B cell (primary cell): ENCODE data around the gene ZNF14. TPM values are rescaled to one million over a fixed set of nuclear protein-coding genes. Genes with fewer than 3 reads are reported as not detected.
"Not testable (repeated sequence)": the region's sequence is repeated elsewhere in the genome, so short reads cannot be mapped to it uniquely, and the experiment has no call there.

Source experiments
- ATAC-seq: fragments of 200-7000 bp; cut with Tn5 transposase; one replicate; pipeline ENCODE4 v1.10.0; 2021; ENCODE audit warnings: low read depth, mild to moderate bottlenecking, moderate number of reproducible peaks, moderate library complexity
- CTCF ChIA-PET: fragments of 350-600 bp; sonication (Branson Sonifier 250); formaldehyde crosslinking; loops from one replicate; lab custom pipeline; 2021; ENCODE audit warnings: antibody characterized with exemption, inconsistent platforms; lab: Charles Lee
- POLR2A ChIA-PET: fragments of 350-600 bp; sonication (Branson Sonifier 250); formaldehyde crosslinking; loops from one replicate; lab custom pipeline; 2021; ENCODE audit warnings: antibody characterized with exemption; lab: Charles Lee
- DNase-seq: peaks from one replicate; pipeline ENCODE4 v3.0.0; 2013
- H2AFZ ChIP-seq: 2 replicates; pipeline ENCODE4 v1.6.1; 2012; ENCODE audit warnings: mild to moderate bottlenecking, low read depth, low read length; ENCODE audit not compliant: insufficient read depth, poor library complexity, severe bottlenecking
- H3K27ac ChIP-seq, 2 donors: 1 replicate in 1 of 2; 2 replicates in 1 of 2; pipeline ENCODE4 v1.5.1; 2012 to 2013; ENCODE audit warnings: low read length in 2 of 2, mild to moderate bottlenecking in 2 of 2, moderate library complexity in 1 of 2
- H3K27me3 ChIP-seq, 4 experiments: fragments of 200-600 bp in 1 of 4; sonication (generic) in 1 of 4; replicated peaks in 1 of 4; 1 replicate in 2 of 4; 2 replicates in 2 of 4; pipeline versions ENCODE4 v1.6.1 to v1.7.0; 2013 to 2016; ENCODE audit warnings: low read length in 3 of 4, mild to moderate bottlenecking in 2 of 4, mixed read lengths in 1 of 4, moderate library complexity in 1 of 4; ENCODE audit not compliant: insufficient read depth in 4 of 4, control insufficient read depth in 3 of 4; ENCODE audit errors: control extremely low read depth in 1 of 4
- H3K36me3 ChIP-seq, 2 experiments: replicated peaks in 1 of 2; 1 replicate in 1 of 2; 2 replicates in 1 of 2; pipeline versions ENCODE4 v1.6.1 to v1.7.1; 2013; ENCODE audit warnings: low read length in 1 of 2; ENCODE audit not compliant: insufficient read depth in 2 of 2, control insufficient read depth in 1 of 2; ENCODE audit errors: control extremely low read depth in 1 of 2, extremely low read depth in 1 of 2
- H3K4me1 ChIP-seq, 2 donors: fragments of 200-600 bp in 1 of 2; sonication (generic) in 1 of 2; 1 replicate in 1 of 2; 2 replicates in 1 of 2; pipeline versions ENCODE4 v1.5.1 to v1.6.1; 2013 to 2017; ENCODE audit warnings: low read length in 2 of 2; ENCODE audit not compliant: control insufficient read depth in 2 of 2, insufficient read depth in 2 of 2
- H3K4me2 ChIP-seq: replicated peaks from 2 replicates; pipeline ENCODE3; 2012; ENCODE audit warnings: mild to moderate bottlenecking, low read depth, low read length; ENCODE audit not compliant: poor library complexity, severe bottlenecking
- H3K4me3 ChIP-seq, 5 experiments: fragments of 200-600 bp in 1 of 5; sonication (generic) in 1 of 5; 1 replicate in 3 of 5; 2 replicates in 2 of 5; pipeline versions ENCODE4 v1.5.1 to v1.7.0; 2011 to 2016; ENCODE audit warnings: low read length in 4 of 5, mild to moderate bottlenecking in 4 of 5, low read depth in 2 of 5, control low read depth in 1 of 5, moderate library complexity in 1 of 5; ENCODE audit not compliant: insufficient read depth in 1 of 5; ENCODE audit errors: control extremely low read depth in 1 of 5, extremely low read depth in 1 of 5
- H3K79me2 ChIP-seq: fragments of 200-600 bp; sonication (generic); one replicate; pipeline ENCODE4 v1.6.0; 2016; ENCODE audit warnings: low read length; ENCODE audit not compliant: control insufficient read depth, insufficient read depth
- H3K9ac ChIP-seq: fragments of 200-600 bp; sonication (generic); 2 replicates; pipeline ENCODE4 v1.6.1; 2017; ENCODE audit warnings: mild to moderate bottlenecking, low read length, moderate library complexity
- H3K9me3 ChIP-seq, 3 donors: one replicate each; pipeline versions ENCODE4 v1.6.1 to v1.7.1; 2013; ENCODE audit warnings: low read length in 2 of 3; ENCODE audit not compliant: control insufficient read depth in 2 of 3, insufficient read depth in 1 of 3; ENCODE audit errors: control extremely low read depth in 1 of 3
- H4K20me1 ChIP-seq: 2 replicates; pipeline ENCODE4 v1.6.0; 2012; ENCODE audit warnings: mild to moderate bottlenecking, low read length; ENCODE audit not compliant: insufficient read depth, control insufficient read depth, poor library complexity, severe bottlenecking
- H3K27ac Mint-ChIP-seq: one replicate; pipeline ENCODE4 v1.8.0; 2021; ENCODE audit warnings: mixed read lengths
- H3K27me3 Mint-ChIP-seq: one replicate; pipeline ENCODE4 v1.8.0; 2021; ENCODE audit warnings: mixed read lengths
- H3K4me1 Mint-ChIP-seq: one replicate; pipeline ENCODE4 v1.8.0; 2021; ENCODE audit warnings: mixed read lengths
- H3K4me3 Mint-ChIP-seq: one replicate; pipeline ENCODE4 v1.8.0; 2021; ENCODE audit warnings: mixed read lengths
- H3K9me3 Mint-ChIP-seq: one replicate; pipeline ENCODE4 v1.8.0; 2022; ENCODE audit warnings: mixed read lengths; ENCODE audit not compliant: insufficient read depth
- CTCF ChIP-seq: fragments of 200-600 bp; IDR thresholded peaks from one replicate; pipeline ENCODE4 v1.8.0; 2022; ENCODE audit warnings: antibody characterized with exemption, mild to moderate bottlenecking
- EZH2 ChIP-seq: IDR thresholded peaks from 2 replicates; pipeline ENCODE4 v1.6.1; 2012; ENCODE audit warnings: borderline replicate concordance, low read depth, mild to moderate bottlenecking, moderate library complexity, low read length; ENCODE audit not compliant: insufficient read depth, poor library complexity, severe bottlenecking
- WGBS: methylation state at CpG from one replicate; pipeline ENCODE4 v1.1.5; 2013; ENCODE audit warnings: missing lambda C conversion rate; ENCODE audit not compliant: insufficient coverage; 5-methylcytosine and 5-hydroxymethylcytosine counted together
- intact Hi-C: fragments of 100-400 bp; cut with micrococcal nuclease; formaldehyde crosslinking; loops from one replicate; pipeline ENCODE4 v1.10.0; 2022
- polyA plus RNA-seq: library from polyadenylated mRNA; depleted of rRNA; stranded (reverse); fragments of >200 nt; gene quantifications from 2 replicates; pipeline ENCODE4 v1.2.3, GENCODE V29; 2012
- total RNA-seq, 2 donors: library from RNA; stranded (reverse); fragments of 120-200 nt in 1 of 2; gene quantifications; 1 replicate in 1 of 2; 2 replicates in 1 of 2; pipeline versions ENCODE4 v1.2.3 to v1.2.4, GENCODE V29; 2013 to 2022

ZNF14 gene
- total and polyA plus RNA-seq, 2 donors (not counting 1 experiment from before 2014, with no cell fraction given): 3.4 to 21.0 TPM

- DNase-seq: no peak
- Histone ChIP-seq H3K79me2 (no peaks in the 10 kb centered on the region), H2AFZ (no peak overlapping the region), H3K36me3 (peaks cover 34 to 35% of the 10 kb centered on the region in 2 experiments), H4K20me1 (no peaks in the 10 kb centered on the region), H3K27ac (no peak overlapping the region), H3K27me3 (no peaks in the 10 kb centered on the region), H3K4me2 (no peak overlapping the region), H3K4me1 (no peaks in the 10 kb centered on the region), H3K9me3 (peaks cover 48 to 90% (median 65%) of the 10 kb centered on the region in 3 donors), H3K9ac (no peak overlapping the region), H3K4me3 (no peak overlapping the region)
- no peak overlapping the region for H3K27ac Mint-ChIP-seq
- no peaks in the 10 kb centered on the region for H3K27me3 Mint-ChIP-seq
- peaks cover 14% of the 10 kb centered on the region for H3K9me3 Mint-ChIP-seq
- WGBS: 100% methylated on average over 2 of the region's 2 CpGs
- intact Hi-C loops: no loop called here
- no peak overlapping the region for H3K4me3 Mint-ChIP-seq
- CTCF ChIA-PET: no interaction called here
- H3K4me1 Mint-ChIP-seq: no peaks in the 10 kb centered on the region
- POLR2A ChIA-PET: no interaction called here
- TF ChIP-seq CTCF (no peak), EZH2 (no peak)
- ATAC-seq: no peak
These were observed 22.4 kb downstream of the ZNF14 start for GRCh38 chr19:19710506-19710905.

- Histone ChIP-seq H3K4me1 (no peaks in the 10 kb centered on the region), H3K9ac (no peak overlapping the region), H3K27ac (no peak overlapping the region), H3K4me2 (no peak overlapping the region), H3K79me2 (no peaks in the 10 kb centered on the region), H3K4me3 (no peak overlapping the region), H4K20me1 (no peaks in the 10 kb centered on the region), H2AFZ (no peak overlapping the region), H3K36me3 (peaks cover 0 to 7% of the 10 kb centered on the region in 2 experiments), H3K27me3 (no peaks in the 10 kb centered on the region), H3K9me3 (peaks cover 10 to 73% (median 53%) of the 10 kb centered on the region in 3 donors)
- WGBS: 92% methylated on average over 5 of the region's 6 CpGs
- ATAC-seq (no peak), DNase-seq (no peak)
- no peak overlapping the region for H3K4me3 Mint-ChIP-seq
- CTCF ChIA-PET: no interaction called here
- no peaks in the 10 kb centered on the region for H3K27me3 Mint-ChIP-seq
- TF ChIP-seq CTCF (no peak), EZH2 (no peak)
- POLR2A ChIA-PET: no interaction called here
- H3K4me1 Mint-ChIP-seq: no peaks in the 10 kb centered on the region
- intact Hi-C loops: no loop called here
- no peak overlapping the region for H3K27ac Mint-ChIP-seq
- H3K9me3 Mint-ChIP-seq: peaks cover 15% of the 10 kb centered on the region
These were observed 28.1 kb downstream of the ZNF14 start for GRCh38 chr19:19704836-19705235.

- H3K4me1 ChIP-seq, H3K36me3 ChIP-seq, H3K9me3 Mint-ChIP-seq, H3K9ac ChIP-seq, H3K27me3 ChIP-seq, H3K4me2 ChIP-seq, H4K20me1 ChIP-seq, H3K4me1 Mint-ChIP-seq, H3K27ac Mint-ChIP-seq, H3K27ac ChIP-seq, H3K4me3 ChIP-seq, H3K27me3 Mint-ChIP-seq, intact Hi-C loops, H2AFZ ChIP-seq, POLR2A ChIA-PET, H3K79me2 ChIP-seq, DNase-seq, ATAC-seq, H3K4me3 Mint-ChIP-seq: not testable (repeated sequence)
- WGBS: no CpG with 5 or more reads among the region's 1 CpG
- CTCF ChIA-PET: interaction anchor here (0.6 kb wide), 1 partner anchor 864 kb away, joined by 3 read pairs; no protein-coding TSS in a partner anchor
- H3K9me3 ChIP-seq: peaks cover 4 to 53% (median 14%) of the 10 kb centered on the region in 3 donors
These were observed 32.4 kb downstream of the ZNF14 start for GRCh38 chr19:19700493-19700892.
